ENCODE data around the gene LDHAL6B.

Gene LDHAL6B

GRCh38 chr15:59217876-59218498 is 11.3 kb downstream of the LDHAL6B start:
- no peaks in the 10 kb centered on the region for H3K4me1 Mint-ChIP-seq
- H3K36me3 Mint-ChIP-seq: peaks cover 25% of the 10 kb centered on the region
- no peak overlapping the region for H3K4me3 Mint-ChIP-seq
- no peaks in the 10 kb centered on the region for H3K9me3 Mint-ChIP-seq
- H3K27ac Mint-ChIP-seq: no peak overlapping the region
- no peak for DNase-seq (ENCODE audit: low spot score in 2 of 2)
- no peak for ATAC-seq (ENCODE audit: low read depth)
- H3K27me3 Mint-ChIP-seq: no peaks in the 10 kb centered on the region

GRCh38 chr15:59218710-59219109 is 12.1 kb downstream of the LDHAL6B start:
- Mint-ChIP-seq H3K36me3 (peaks cover 27% of the 10 kb centered on the region), H3K4me3 (no peak overlapping the region), H3K27ac (no peak overlapping the region), H3K27me3 (no peaks in the 10 kb centered on the region), H3K4me1 (no peaks in the 10 kb centered on the region), H3K9me3 (no peaks in the 10 kb centered on the region)
- DNase-seq (ENCODE audit: low spot score in 2 of 2) (no peak), ATAC-seq (ENCODE audit: low read depth) (no peak)

GRCh38 chr15:59221511-59222505 is 15.2 kb downstream of the LDHAL6B start:
- H3K4me3 Mint-ChIP-seq: no peak overlapping the region

GRCh38 chr15:59222906-59223550 is 16.4 kb downstream of the LDHAL6B start:
- H3K27me3 Mint-ChIP-seq: no peaks in the 10 kb centered on the region
- no peaks in the 10 kb centered on the region for H3K9me3 Mint-ChIP-seq
- DNase-seq (ENCODE audit: low spot score in 2 of 2): no peak
- H3K27ac Mint-ChIP-seq: no peak overlapping the region
- ATAC-seq (ENCODE audit: low read depth): no peak
- H3K36me3 Mint-ChIP-seq: peaks cover 25% of the 10 kb centered on the region
- no peaks in the 10 kb centered on the region for H3K4me1 Mint-ChIP-seq
- H3K4me3 Mint-ChIP-seq: no peak overlapping the region

More at GRCh38 chr15:59221511-59222505, 15.2 kb downstream of the LDHAL6B start:
- H3K36me3 Mint-ChIP-seq: peaks cover 23% of the 10 kb centered on the region
- no peak for DNase-seq (ENCODE audit: low spot score in 2 of 2)
- H3K27ac Mint-ChIP-seq: no peak overlapping the region
- H3K4me1 Mint-ChIP-seq: no peaks in the 10 kb centered on the region
- no peaks in the 10 kb centered on the region for H3K9me3 Mint-ChIP-seq
- no peak for ATAC-seq (ENCODE audit: low read depth)
- no peaks in the 10 kb centered on the region for H3K27me3 Mint-ChIP-seq

- DNase-seq (ENCODE audit: low spot score in 2 of 2): no peak
- Mint-ChIP-seq H3K4me3 (no peak overlapping the region), H3K4me1 (no peaks in the 10 kb centered on the region), H3K27ac (no peak overlapping the region), H3K9me3 (no peaks in the 10 kb centered on the region), H3K27me3 (no peaks in the 10 kb centered on the region), H3K36me3 (peaks cover 21% of the 10 kb centered on the region)
- no peak for ATAC-seq (ENCODE audit: low read depth)
Observed at GRCh38 chr15:59223736-59224135, 17.1 kb downstream of the LDHAL6B start.

- no peaks in the 10 kb centered on the region for H3K27me3 Mint-ChIP-seq
- H3K27ac Mint-ChIP-seq: no peak overlapping the region
- ATAC-seq (ENCODE audit: low read depth): no peak
- no peaks in the 10 kb centered on the region for H3K4me1 Mint-ChIP-seq
- no peaks in the 10 kb centered on the region for H3K9me3 Mint-ChIP-seq
- no peak for DNase-seq (ENCODE audit: low spot score in 2 of 2)
- no peak overlapping the region for H3K4me3 Mint-ChIP-seq
- peaks cover 21% of the 10 kb centered on the region for H3K36me3 Mint-ChIP-seq
Observed at GRCh38 chr15:59224474-59224873, 17.8 kb downstream of the LDHAL6B start.

GRCh38 chr15:59227021-59227420 is 20.4 kb downstream of the LDHAL6B start:
- H3K27ac Mint-ChIP-seq: peak overlapping the region; percentile 12
- H3K9me3 Mint-ChIP-seq: no peaks in the 10 kb centered on the region
- H3K27me3 Mint-ChIP-seq: no peaks in the 10 kb centered on the region
- DNase-seq (ENCODE audit: low spot score in 2 of 2) (no peak), ATAC-seq (ENCODE audit: low read depth) (no peak)
- H3K4me3 Mint-ChIP-seq: no peak overlapping the region
- peaks cover 2% of the 10 kb centered on the region for H3K4me1 Mint-ChIP-seq
- H3K36me3 Mint-ChIP-seq: peaks cover 16% of the 10 kb centered on the region

- Mint-ChIP-seq H3K36me3 (peaks cover 16% of the 10 kb centered on the region), H3K4me3 (no peak overlapping the region), H3K9me3 (no peaks in the 10 kb centered on the region), H3K27ac (no peak overlapping the region), H3K4me1 (peaks cover 4% of the 10 kb centered on the region), H3K27me3 (no peaks in the 10 kb centered on the region)
- ATAC-seq (ENCODE audit: low read depth): no peak
- no peak for DNase-seq (ENCODE audit: low spot score in 2 of 2)
Observed at GRCh38 chr15:59229015-59229414, 22.4 kb downstream of the LDHAL6B start.

- DNase-seq (ENCODE audit: low spot score in 2 of 2) (no peak), ATAC-seq (ENCODE audit: low read depth) (no peak)
- Mint-ChIP-seq H3K27ac (no peak overlapping the region), H3K4me1 (peaks cover 4% of the 10 kb centered on the region), H3K27me3 (no peaks in the 10 kb centered on the region), H3K36me3 (peaks cover 18% of the 10 kb centered on the region), H3K9me3 (no peaks in the 10 kb centered on the region), H3K4me3 (no peak overlapping the region)
Observed at GRCh38 chr15:59229453-59229852, 22.8 kb downstream of the LDHAL6B start.

- Mint-ChIP-seq H3K4me1 (peaks cover 4% of the 10 kb centered on the region), H3K4me3 (no peak overlapping the region), H3K27me3 (no peaks in the 10 kb centered on the region), H3K9me3 (no peaks in the 10 kb centered on the region), H3K36me3 (peaks cover 16% of the 10 kb centered on the region), H3K27ac (no peak overlapping the region)
- no peak for DNase-seq (ENCODE audit: low spot score in 2 of 2)
- ATAC-seq (ENCODE audit: low read depth): no peak
Observed at GRCh38 chr15:59230531-59231055, 23.9 kb downstream of the LDHAL6B start.

GRCh38 chr15:59232476-59232875 is 25.8 kb downstream of the LDHAL6B start:
- ATAC-seq (ENCODE audit: low read depth): no peak
- DNase-seq (ENCODE audit: low spot score in 2 of 2): no peak
- peaks cover 15% of the 10 kb centered on the region for H3K4me1 Mint-ChIP-seq
- no peak overlapping the region for H3K27ac Mint-ChIP-seq
- no peaks in the 10 kb centered on the region for H3K27me3 Mint-ChIP-seq
- H3K4me3 Mint-ChIP-seq: no peak overlapping the region
- no peaks in the 10 kb centered on the region for H3K9me3 Mint-ChIP-seq
- H3K36me3 Mint-ChIP-seq: peaks cover 15% of the 10 kb centered on the region

- peaks cover 18% of the 10 kb centered on the region for H3K4me1 Mint-ChIP-seq
- ATAC-seq (ENCODE audit: low read depth) (no peak), DNase-seq (ENCODE audit: low spot score in 2 of 2) (no peak)
- peak overlapping the region; percentile 6 for H3K4me3 Mint-ChIP-seq
- H3K27me3 Mint-ChIP-seq: no peaks in the 10 kb centered on the region
- peaks cover 13% of the 10 kb centered on the region for H3K36me3 Mint-ChIP-seq
- H3K9me3 Mint-ChIP-seq: no peaks in the 10 kb centered on the region
- H3K27ac Mint-ChIP-seq: peak overlapping the region; percentile 56
Observed at GRCh38 chr15:59236394-59236793, 29.8 kb downstream of the LDHAL6B start.

- Mint-ChIP-seq H3K27ac (no peak overlapping the region), H3K9me3 (no peaks in the 10 kb centered on the region), H3K27me3 (no peaks in the 10 kb centered on the region), H3K4me3 (peak overlapping the region; percentile 32), H3K4me1 (peaks cover 18% of the 10 kb centered on the region), H3K36me3 (peaks cover 16% of the 10 kb centered on the region)
- DNase-seq (ENCODE audit: low spot score in 2 of 2) (peak in 1 of 2 donors; percentile 23), ATAC-seq (ENCODE audit: low read depth) (peak; percentile 94)
Observed at GRCh38 chr15:59237119-59237855, 30.6 kb downstream of the LDHAL6B start.
